OCI-LY7 (cell line): Measurements from ENCODE around the gene MARCHF4.

ENCODE experiments used
- CTCF ChIP-seq: fragments of 200-600 bp; sonication (generic); conservative IDR thresholded peaks from 2 replicates; pipeline ENCODE4 v1.5.1; 2014; ENCODE audit warnings: mild to moderate bottlenecking, antibody characterized with exemption, low read length, moderate library complexity, mixed read lengths
- EZH2phosphoT487 ChIP-seq: fragments of 200-600 bp; sonication (generic); IDR thresholded peaks from 2 replicates; pipeline ENCODE4 v1.6.1; 2018; ENCODE audit warnings: low read depth, borderline replicate concordance, mild to moderate bottlenecking, mixed run types, antibody characterized with exemption, low read length, moderate library complexity, mixed read lengths

GRCh38 chr2:216387262-216387661 lies 15.0 kb upstream of the MARCHF4 start:
- no peak for TF ChIP-seq CTCF
- no peak for TF ChIP-seq EZH2phosphoT487
